ENCODE measurements around the gene RPL7L1.

- TF ChIP-seq CTCF (CRISPR knock-in tag; IDR thresholded peaks at IDR 0.05), result no peak
- TF ChIP-seq ZNF382 (CRISPR knock-in tag; IDR thresholded peaks at IDR 0.05; ENCODE audit: borderline replicate concordance), result no peak
- no peak for TF ChIP-seq KAT7 (CRISPR knock-in tag; IDR thresholded peaks at IDR 0.05; ENCODE audit: borderline replicate concordance)
- no peak for TF ChIP-seq IKZF1 (IDR thresholded peaks at IDR 0.05)
- TF ChIP-seq HDAC6 (IDR thresholded peaks at IDR 0.05; ENCODE audit: low read depth, low read length), result no peak
- no peak for TF ChIP-seq FOXK2 (IDR thresholded peaks at IDR 0.05)
- no peak for TF ChIP-seq CEBPB (IDR thresholded peaks at IDR 0.05; ENCODE audit: borderline replicate concordance, low read depth, low read length)
- no peak for TF ChIP-seq ZFP41 (CRISPR knock-in tag; IDR thresholded peaks at IDR 0.05; ENCODE audit: borderline replicate concordance)
- no peak for TF ChIP-seq MXI1 (IDR thresholded peaks at IDR 0.05; ENCODE audit: borderline replicate concordance, low read depth, low read length)
These were observed 30.4 kb downstream of the RPL7L1 start for GRCh38 chr6:42909835-42910234.
